ENCODE results near the gene BARHL1.

BARHL1 gene

GRCh38 chr9:132595319-132595718 lies 12.9 kb downstream of the BARHL1 start:
- no peak overlapping the region for H3K9ac ChIP-seq
- H3K27me3 ChIP-seq (ENCODE audit: insufficient read depth, low read depth): no peaks in the 10 kb centered on the region
- H4K20me1 ChIP-seq (ENCODE audit: insufficient read depth): no peaks in the 10 kb centered on the region
- no peaks in the 10 kb centered on the region for H3K36me3 ChIP-seq (ENCODE audit: insufficient read depth)
- H2AFZ ChIP-seq (ENCODE audit: low read depth): no peak overlapping the region
- no peaks in the 10 kb centered on the region for H3K4me1 ChIP-seq (ENCODE audit: low read depth, poor library complexity, severe bottlenecking)
- H3K4me3 ChIP-seq (IDR thresholded peaks at IDR 0.05; ENCODE audit: insufficient read depth, low read depth, low read length): no peak overlapping the region
- H3K27ac ChIP-seq: no peak overlapping the region
- no peak for TF ChIP-seq CTCF (conservative IDR thresholded peaks at IDR 0.05; ENCODE audit: low read depth, low read length)
- H3K79me2 ChIP-seq (ENCODE audit: insufficient read depth, low read depth): no peaks in the 10 kb centered on the region
- H3K4me2 ChIP-seq: no peak overlapping the region

- H3K4me3 ChIP-seq (IDR thresholded peaks at IDR 0.05; ENCODE audit: insufficient read depth, low read depth, low read length): no peak overlapping the region
- no peaks in the 10 kb centered on the region for H3K79me2 ChIP-seq (ENCODE audit: insufficient read depth, low read depth)
- TF ChIP-seq CTCF (conservative IDR thresholded peaks at IDR 0.05; ENCODE audit: low read depth, low read length): no peak
- H3K36me3 ChIP-seq (ENCODE audit: insufficient read depth): no peaks in the 10 kb centered on the region
- H3K27me3 ChIP-seq (ENCODE audit: insufficient read depth, low read depth): no peaks in the 10 kb centered on the region
- no peak overlapping the region for H3K4me2 ChIP-seq
- no peak overlapping the region for H3K27ac ChIP-seq
- H3K4me1 ChIP-seq (ENCODE audit: low read depth, poor library complexity, severe bottlenecking): no peaks in the 10 kb centered on the region
- H4K20me1 ChIP-seq (ENCODE audit: insufficient read depth): no peaks in the 10 kb centered on the region
- no peak overlapping the region for H3K9ac ChIP-seq
- H2AFZ ChIP-seq (ENCODE audit: low read depth): no peak overlapping the region
Observed at GRCh38 chr9:132596200-132596599, 13.8 kb downstream of the BARHL1 start.

GRCh38 chr9:132597073-132597775 lies 14.8 kb downstream of the BARHL1 start:
- no peak for TF ChIP-seq CTCF (conservative IDR thresholded peaks at IDR 0.05; ENCODE audit: low read depth, low read length)
- no peak overlapping the region for H3K9ac ChIP-seq
- no peaks in the 10 kb centered on the region for H3K27me3 ChIP-seq (ENCODE audit: insufficient read depth, low read depth)
- H3K27ac ChIP-seq: no peak overlapping the region
- H3K4me2 ChIP-seq: no peak overlapping the region
- H2AFZ ChIP-seq (ENCODE audit: low read depth): no peak overlapping the region
- peaks cover 4% of the 10 kb centered on the region for H3K4me1 ChIP-seq (ENCODE audit: low read depth, poor library complexity, severe bottlenecking)
- no peak overlapping the region for H3K4me3 ChIP-seq (IDR thresholded peaks at IDR 0.05; ENCODE audit: insufficient read depth, low read depth, low read length)
- 0 out of 2 replicates have a peak, but pooled peaks cover 4% of the 10 kb centered on the region for H3K36me3 ChIP-seq (ENCODE audit: insufficient read depth)
- no peaks in the 10 kb centered on the region for H4K20me1 ChIP-seq (ENCODE audit: insufficient read depth)
- H3K79me2 ChIP-seq (ENCODE audit: insufficient read depth, low read depth): no peaks in the 10 kb centered on the region

GRCh38 chr9:132600326-132600984 lies 18.0 kb downstream of the BARHL1 start:
- Histone ChIP-seq H3K36me3 (ENCODE audit: insufficient read depth) (0 out of 2 replicates have a peak, but pooled peaks cover 4% of the 10 kb centered on the region), H3K4me3 (IDR thresholded peaks at IDR 0.05; ENCODE audit: insufficient read depth, low read depth, low read length) (no peak overlapping the region), H3K27me3 (ENCODE audit: insufficient read depth, low read depth) (no peaks in the 10 kb centered on the region), H2AFZ (ENCODE audit: low read depth) (no peak overlapping the region), H3K27ac (no peak overlapping the region), H3K79me2 (ENCODE audit: insufficient read depth, low read depth) (no peaks in the 10 kb centered on the region), H3K4me1 (ENCODE audit: low read depth, poor library complexity, severe bottlenecking) (peaks cover 35% of the 10 kb centered on the region), H3K9ac (no peak overlapping the region), H4K20me1 (ENCODE audit: insufficient read depth) (no peaks in the 10 kb centered on the region), H3K4me2 (no peak overlapping the region)
- TF ChIP-seq CTCF (conservative IDR thresholded peaks at IDR 0.05; ENCODE audit: low read depth, low read length): no peak

All from KMS-11 (cell line).